Activated T-helper 17 cell treated with anti-CD3 and anti-CD28 coated beads, Interleukin-2, amount 50 U/mL, for 72 hours (primary cell): Measurements from ENCODE around the gene PACSIN2. TPM values are rescaled to one million over a fixed set of nuclear protein-coding genes. Genes with fewer than 3 reads are reported as not detected.
A peak's percentile ranks its signal among the peaks of the same experiment; 100 is the strongest.
"Not testable (repeated sequence)": the region's sequence is repeated elsewhere in the genome, so short reads cannot be mapped to it uniquely, and the experiment has no call there.

Experiments
- ATAC-seq: fragments of 150-1000 bp; cut with Tn5 transposase; replicated peaks from 2 replicates; pipeline ENCODE4 v1.10.0; 2021; ENCODE audit warnings: mild to moderate bottlenecking, moderate library complexity
- H3K27ac Mint-ChIP-seq: one replicate; pipeline ENCODE4 v1.8.0; 2022; ENCODE audit warnings: mixed read lengths
- H3K27me3 Mint-ChIP-seq: one replicate; pipeline ENCODE4 v1.8.0; 2022; ENCODE audit warnings: mixed read lengths
- H3K36me3 Mint-ChIP-seq: one replicate; pipeline ENCODE4 v1.8.0; 2022; ENCODE audit warnings: low read depth, mild to moderate bottlenecking, mixed read lengths
- H3K4me1 Mint-ChIP-seq: one replicate; pipeline ENCODE4 v1.8.0; 2022; ENCODE audit warnings: mixed read lengths
- H3K4me3 Mint-ChIP-seq: one replicate; pipeline ENCODE4 v1.8.0; 2022; ENCODE audit warnings: mild to moderate bottlenecking, mixed read lengths
- H3K9me3 Mint-ChIP-seq: one replicate; pipeline ENCODE4 v1.8.0; 2022; ENCODE audit warnings: mixed read lengths
- total RNA-seq, 2 donors: library from RNA; stranded (reverse); gene quantifications; one replicate each; pipeline ENCODE4 v1.2.3, GENCODE V29; 2022

PACSIN2 gene
- total RNA-seq, 2 donors from 2014 or later = 22.9 to 26.3 TPM

DNA sequence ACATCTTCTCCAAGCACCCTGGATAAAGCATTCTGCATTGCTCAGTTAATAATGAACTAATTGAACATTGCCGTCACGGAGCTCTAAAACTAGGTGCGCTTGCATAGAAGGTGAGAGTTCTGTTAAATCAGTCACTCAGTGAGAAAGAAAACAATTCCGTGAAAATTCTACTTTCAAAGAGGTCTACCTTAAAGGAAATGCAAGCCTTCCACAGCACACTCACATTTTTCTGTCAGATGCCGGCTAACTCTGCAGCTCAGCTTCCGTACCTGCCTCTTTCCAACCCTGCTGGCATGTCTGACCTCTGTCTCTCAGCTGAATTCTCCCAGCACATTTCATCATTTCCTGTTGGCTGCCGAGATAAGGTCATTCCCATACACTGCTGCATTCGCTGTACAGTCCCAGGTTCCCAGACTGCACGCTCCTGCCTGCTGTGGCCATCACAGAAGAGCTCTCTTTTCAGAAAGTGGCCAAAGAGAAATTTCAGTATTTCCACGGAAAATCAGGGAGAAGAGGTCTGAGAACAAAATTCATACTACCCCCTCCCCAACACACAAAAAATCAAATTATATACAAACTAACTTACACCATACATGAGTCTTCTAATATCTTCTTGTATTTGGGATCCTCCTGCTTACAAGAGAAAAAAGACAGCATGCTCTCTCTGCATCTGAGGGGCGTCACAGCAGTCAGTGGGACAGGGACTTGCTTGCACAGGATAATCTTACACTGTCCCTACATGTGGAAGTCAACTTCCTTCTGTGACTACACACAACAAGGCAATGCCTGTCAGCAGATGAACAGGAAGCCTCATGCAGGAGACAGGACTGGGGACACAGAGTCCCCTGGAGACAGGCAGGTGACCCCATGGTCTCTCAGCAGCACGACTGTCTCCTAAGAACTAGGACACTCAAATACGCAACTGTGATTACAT, 55.1 kb downstream of the PACSIN2 start:
- Mint-ChIP-seq H3K27me3 (no peaks in the 10 kb centered on the region), H3K27ac (peak overlapping the region; percentile 9), H3K36me3 (peaks cover 29% of the 10 kb centered on the region), H3K4me1 (peaks cover 40% of the 10 kb centered on the region), H3K4me3 (no peak overlapping the region), H3K9me3 (no peaks in the 10 kb centered on the region)
- no peak for ATAC-seq

DNA sequence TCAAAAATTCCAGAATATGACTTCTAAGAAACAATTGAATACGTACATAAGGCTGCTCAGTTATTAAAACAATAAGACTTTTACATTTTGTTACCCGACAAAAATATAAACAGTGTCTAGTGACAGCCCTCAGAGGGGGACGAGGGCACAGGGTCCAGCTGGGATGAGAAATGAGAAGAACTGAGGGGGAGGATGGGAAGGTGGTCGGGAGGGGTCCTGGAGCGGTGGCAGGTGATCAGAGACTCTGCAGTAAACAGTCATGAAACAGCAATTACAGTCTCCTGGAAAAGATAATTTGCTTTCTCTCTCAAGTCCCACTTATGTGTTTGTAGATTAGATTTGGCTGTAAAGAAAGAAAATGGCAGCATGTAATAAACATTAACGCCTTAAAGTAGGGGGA, 56.0 kb downstream of the PACSIN2 start:
- no peak for ATAC-seq
- Mint-ChIP-seq H3K36me3 (peaks cover 26% of the 10 kb centered on the region), H3K9me3 (no peaks in the 10 kb centered on the region), H3K4me1 (peaks cover 32% of the 10 kb centered on the region), H3K27ac (peak overlapping the region; percentile 59), H3K27me3 (no peaks in the 10 kb centered on the region), H3K4me3 (no peak overlapping the region)

GRCh38 chr22:42957958-42958357, 57.0 kb downstream of the PACSIN2 start:
- no peaks in the 10 kb centered on the region for H3K27me3 Mint-ChIP-seq
- H3K4me1 Mint-ChIP-seq = peaks cover 23% of the 10 kb centered on the region
- H3K27ac Mint-ChIP-seq = peak overlapping the region; percentile 59
- peak; percentile 62 for ATAC-seq
- peaks cover 16% of the 10 kb centered on the region for H3K36me3 Mint-ChIP-seq
- peak overlapping the region; percentile 19 for H3K4me3 Mint-ChIP-seq
- H3K9me3 Mint-ChIP-seq = no peaks in the 10 kb centered on the region

DNA sequence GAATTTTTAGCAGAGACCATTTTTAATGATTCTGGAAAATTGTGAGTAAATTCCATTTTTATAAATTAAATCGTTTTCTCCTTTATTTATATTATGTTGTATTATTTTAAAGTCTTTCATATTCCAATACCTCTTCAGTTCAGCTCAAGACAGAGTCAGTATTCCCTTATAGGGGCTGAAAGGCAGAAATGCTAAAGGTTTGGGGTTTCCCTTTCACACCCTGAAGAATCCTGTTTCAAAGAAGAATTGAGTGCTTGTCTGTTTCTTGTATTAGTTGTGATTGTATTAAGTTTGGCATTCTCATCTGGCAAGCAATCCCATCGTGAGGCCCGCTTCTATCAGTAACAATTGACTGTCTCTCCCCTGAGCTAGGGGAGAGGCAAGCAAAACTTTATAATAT, 57.4 kb downstream of the PACSIN2 start:
- H3K4me3 Mint-ChIP-seq = no peak overlapping the region
- no peaks in the 10 kb centered on the region for H3K9me3 Mint-ChIP-seq
- peaks cover 21% of the 10 kb centered on the region for H3K4me1 Mint-ChIP-seq
- no peak for ATAC-seq
- H3K27me3 Mint-ChIP-seq = no peaks in the 10 kb centered on the region
- peaks cover 14% of the 10 kb centered on the region for H3K36me3 Mint-ChIP-seq
- no peak overlapping the region for H3K27ac Mint-ChIP-seq

- ATAC-seq = no peak
- peaks cover 14% of the 10 kb centered on the region for H3K36me3 Mint-ChIP-seq
Observed at GRCh38 chr22:42955848-42956247, 59.1 kb downstream of the PACSIN2 start.

GRCh38 chr22:42955087-42955635, 59.8 kb downstream of the PACSIN2 start:
- H3K4me3 Mint-ChIP-seq = no peak overlapping the region
- H3K27ac Mint-ChIP-seq = no peak overlapping the region
- peaks cover 25% of the 10 kb centered on the region for H3K4me1 Mint-ChIP-seq
- no peaks in the 10 kb centered on the region for H3K27me3 Mint-ChIP-seq
- H3K9me3 Mint-ChIP-seq = no peaks in the 10 kb centered on the region
- peaks cover 14% of the 10 kb centered on the region for H3K36me3 Mint-ChIP-seq
- ATAC-seq = no peak

More at GRCh38 chr22:42955848-42956247, 59.1 kb downstream of the PACSIN2 start:
- Mint-ChIP-seq H3K27ac (no peak overlapping the region), H3K4me1 (peaks cover 25% of the 10 kb centered on the region), H3K4me3 (no peak overlapping the region), H3K9me3 (no peaks in the 10 kb centered on the region), H3K27me3 (no peaks in the 10 kb centered on the region)

DNA sequence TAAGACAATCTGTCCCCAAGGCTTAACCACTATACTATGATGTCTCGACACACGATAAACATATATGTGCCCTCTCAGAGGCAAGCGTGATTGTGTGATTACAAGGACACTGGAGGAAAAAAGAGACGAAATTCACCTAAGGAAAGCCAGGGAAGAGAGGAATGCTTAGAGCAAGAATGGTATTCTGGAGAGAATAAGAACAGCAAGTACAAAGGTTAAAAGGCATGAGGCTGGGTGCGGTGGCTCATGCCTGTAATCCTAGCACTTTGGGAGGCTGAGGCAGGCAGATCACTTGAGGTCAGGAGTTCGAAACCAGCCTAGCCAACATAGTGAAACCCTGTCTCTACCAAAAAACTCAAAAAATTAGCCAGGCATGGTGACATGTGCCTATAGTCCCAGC, 61.2 kb downstream of the PACSIN2 start:
- not testable (repeated sequence) for H3K9me3 Mint-ChIP-seq, ATAC-seq

GRCh38 chr22:42951093-42951710, 63.7 kb downstream of the PACSIN2 start:
- Mint-ChIP-seq H3K4me1 (peaks cover 22% of the 10 kb centered on the region), H3K27me3 (no peaks in the 10 kb centered on the region), H3K36me3 (peaks cover 5% of the 10 kb centered on the region), H3K4me3 (no peak overlapping the region), H3K9me3 (no peaks in the 10 kb centered on the region), H3K27ac (peak overlapping the region; percentile 26)
- ATAC-seq = no peak

More for the DNA sequence above, 61.2 kb downstream of the PACSIN2 start:
- H3K4me1 Mint-ChIP-seq = peaks cover 21% of the 10 kb centered on the region
- H3K4me3 Mint-ChIP-seq, H3K36me3 Mint-ChIP-seq, H3K27ac Mint-ChIP-seq, H3K27me3 Mint-ChIP-seq: not testable (repeated sequence)

GRCh38 chr22:42950281-42950680, 64.7 kb downstream of the PACSIN2 start:
- Mint-ChIP-seq H3K4me3 (no peak overlapping the region), H3K27ac (no peak overlapping the region), H3K4me1 (peaks cover 31% of the 10 kb centered on the region), H3K36me3 (peaks cover 5% of the 10 kb centered on the region), H3K27me3 (no peaks in the 10 kb centered on the region), H3K9me3 (no peaks in the 10 kb centered on the region)
- ATAC-seq = no peak

DNA sequence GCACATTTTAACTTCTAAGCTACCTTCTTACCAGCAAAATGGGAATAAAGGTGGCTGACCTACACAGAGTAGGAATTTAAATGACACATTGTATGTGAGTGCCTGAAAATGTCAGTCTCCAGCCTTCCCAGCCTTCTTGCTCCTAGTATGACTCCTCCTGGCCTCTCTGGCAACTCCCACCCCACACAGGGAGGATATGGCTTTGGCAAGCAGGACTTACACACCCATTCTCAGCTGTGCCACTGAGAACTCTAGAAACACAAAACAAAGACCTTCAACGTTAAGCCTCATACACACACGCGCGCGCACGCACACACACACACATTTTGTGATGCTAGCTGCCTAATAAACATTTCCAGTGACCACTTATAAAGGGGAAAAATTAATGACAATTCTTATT, 65.8 kb downstream of the PACSIN2 start:
- H3K4me1 Mint-ChIP-seq = peaks cover 32% of the 10 kb centered on the region

DNA sequence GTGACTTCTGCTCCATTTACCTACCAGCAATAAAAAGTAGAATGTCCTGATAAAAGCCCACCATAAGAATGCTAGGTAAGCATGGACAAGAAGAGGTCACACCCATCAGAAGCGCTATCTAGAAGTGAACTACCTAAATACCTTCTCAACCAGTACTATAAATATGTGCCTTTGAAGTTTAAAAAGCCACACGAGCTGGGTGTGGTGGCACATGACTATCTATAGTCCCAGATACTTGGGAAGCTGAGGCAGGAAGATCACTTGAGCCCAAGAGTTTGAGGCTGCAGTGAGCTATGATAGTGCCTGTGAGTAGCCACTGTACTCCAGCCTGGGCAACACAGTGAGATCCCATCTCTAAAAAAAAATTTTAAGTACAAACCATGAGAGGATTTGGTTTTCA, 66.7 kb downstream of the PACSIN2 start:
- Mint-ChIP-seq H3K27ac (no peak overlapping the region), H3K36me3 (peaks cover 10% of the 10 kb centered on the region), H3K4me1 (peaks cover 32% of the 10 kb centered on the region), H3K27me3 (no peaks in the 10 kb centered on the region), H3K9me3 (no peaks in the 10 kb centered on the region), H3K4me3 (no peak overlapping the region)
- ATAC-seq = no peak

More for the DNA sequence above, 65.8 kb downstream of the PACSIN2 start:
- Mint-ChIP-seq H3K9me3 (no peaks in the 10 kb centered on the region), H3K27me3 (no peaks in the 10 kb centered on the region), H3K4me3 (no peak overlapping the region), H3K36me3 (peaks cover 5% of the 10 kb centered on the region), H3K27ac (no peak overlapping the region)
- no peak for ATAC-seq

DNA sequence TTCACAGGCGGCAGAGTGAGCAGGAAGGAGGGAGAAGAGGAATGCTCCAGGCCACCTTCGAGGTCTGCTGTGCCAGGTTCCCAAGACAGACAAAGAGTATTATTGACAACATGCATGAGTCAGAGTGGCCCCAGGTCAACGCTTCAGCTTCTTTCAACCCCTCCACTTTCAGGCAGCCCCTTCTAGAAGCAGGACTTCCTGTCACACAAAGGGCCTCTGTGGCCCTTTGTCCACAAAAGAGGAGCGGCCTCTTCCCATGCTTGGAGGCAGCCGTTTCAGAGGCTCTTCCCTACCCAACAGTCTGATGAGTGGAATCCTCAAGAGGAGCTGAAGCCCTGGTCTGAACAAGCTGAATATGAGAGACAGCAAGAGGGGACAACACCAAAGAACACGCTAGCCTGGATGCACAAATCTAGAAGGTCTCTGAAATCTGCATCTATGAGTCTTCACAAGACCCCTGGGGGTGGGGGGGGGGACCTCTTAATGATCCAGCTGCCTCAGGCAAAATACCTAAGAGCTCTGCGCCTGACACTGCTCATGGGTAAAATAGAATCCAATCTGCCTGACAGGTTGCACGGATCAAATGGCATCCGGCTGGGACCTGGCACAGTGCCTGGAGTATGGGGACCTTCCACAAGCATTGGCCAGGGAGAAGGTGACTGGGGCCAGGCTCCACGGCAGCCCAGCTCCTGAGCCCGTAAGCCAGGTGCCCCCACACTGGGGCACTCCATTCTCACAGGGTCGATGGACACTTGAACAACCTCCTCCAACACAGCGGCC, 67.5 kb downstream of the PACSIN2 start:
- no peaks in the 10 kb centered on the region for H3K9me3 Mint-ChIP-seq
- H3K36me3 Mint-ChIP-seq = peaks cover 12% of the 10 kb centered on the region

DNA sequence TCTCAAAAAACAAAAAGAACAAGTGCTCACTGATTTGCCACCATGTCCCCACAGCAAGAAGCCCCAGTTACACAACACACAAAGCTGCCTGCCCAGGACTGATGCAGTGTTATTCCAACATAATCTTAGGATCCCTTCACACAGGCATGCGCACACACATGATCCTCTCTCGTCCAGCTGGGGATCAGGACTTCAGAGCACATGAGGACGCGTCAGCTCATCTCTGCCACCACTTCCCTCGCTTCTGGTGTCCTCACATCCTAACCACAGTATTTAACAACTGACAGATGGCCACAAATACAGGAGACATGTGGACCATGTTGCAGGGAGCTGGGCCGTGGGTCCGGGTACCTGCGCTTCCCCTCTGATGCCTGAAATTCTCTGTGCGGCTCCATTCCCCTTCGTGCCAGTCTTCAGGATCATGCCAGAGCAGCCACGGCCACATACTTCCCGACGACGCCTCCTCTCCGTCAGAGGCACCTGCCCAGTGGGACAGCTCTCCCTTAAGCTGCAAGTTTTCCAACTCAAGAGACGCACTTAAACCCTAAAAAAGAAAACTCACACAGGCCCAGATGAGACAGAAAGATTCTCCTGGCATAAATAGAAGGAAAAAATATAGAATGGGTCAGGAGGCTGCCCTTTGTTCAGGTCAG, 68.3 kb downstream of the PACSIN2 start:
- H3K9me3 Mint-ChIP-seq = no peaks in the 10 kb centered on the region
- H3K4me3 Mint-ChIP-seq = no peak overlapping the region
- H3K27ac Mint-ChIP-seq = peak overlapping the region; percentile 73
- peaks cover 27% of the 10 kb centered on the region for H3K4me1 Mint-ChIP-seq
- H3K27me3 Mint-ChIP-seq = no peaks in the 10 kb centered on the region
- peaks cover 12% of the 10 kb centered on the region for H3K36me3 Mint-ChIP-seq
- ATAC-seq = no peak

More for the DNA sequence above, 67.5 kb downstream of the PACSIN2 start:
- no peak for ATAC-seq
- no peak overlapping the region for H3K4me3 Mint-ChIP-seq
- peaks cover 32% of the 10 kb centered on the region for H3K4me1 Mint-ChIP-seq
- H3K27me3 Mint-ChIP-seq = no peaks in the 10 kb centered on the region
- H3K27ac Mint-ChIP-seq = peak overlapping the region; percentile 73

DNA sequence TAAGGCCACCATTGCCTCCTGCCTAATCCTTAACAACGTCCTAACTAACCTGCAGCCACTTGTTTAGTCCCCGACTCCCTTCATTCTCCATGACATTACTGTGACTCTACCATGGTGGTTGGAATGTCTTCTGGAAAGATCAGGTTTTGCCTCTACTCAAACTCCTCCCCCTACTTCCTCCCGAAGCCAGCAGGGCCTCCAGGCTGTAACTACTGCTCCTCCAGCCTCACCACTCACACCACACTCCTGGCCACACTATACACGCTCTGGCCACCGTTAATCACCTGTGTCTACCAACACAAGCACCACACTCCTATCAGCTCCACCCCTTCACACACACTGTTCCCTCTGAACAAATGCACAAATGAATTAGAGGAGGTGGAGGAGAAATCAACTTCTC, 69.2 kb downstream of the PACSIN2 start:
- no peaks in the 10 kb centered on the region for H3K9me3 Mint-ChIP-seq
- peak overlapping the region; percentile 2 for H3K27ac Mint-ChIP-seq
- no peak for ATAC-seq

More for the DNA sequence above, 69.2 kb downstream of the PACSIN2 start:
- no peak overlapping the region for H3K4me3 Mint-ChIP-seq
- H3K4me1 Mint-ChIP-seq = peaks cover 31% of the 10 kb centered on the region
- H3K27me3 Mint-ChIP-seq = no peaks in the 10 kb centered on the region
- H3K36me3 Mint-ChIP-seq = peaks cover 12% of the 10 kb centered on the region
